HG02571 (cell line): ENCODE results near the gene BMPER.
A peak's percentile ranks its signal among the peaks of the same experiment; 100 is the strongest.

Experiments used
- ATAC-seq: cut with Tn5 transposase; IDR thresholded peaks from one replicate; pipeline ENCODE4 v1.9.1; 2021; ENCODE audit warnings: mild to moderate bottlenecking, moderate library complexity; ENCODE audit not compliant: unreplicated experiment

Gene BMPER

DNA sequence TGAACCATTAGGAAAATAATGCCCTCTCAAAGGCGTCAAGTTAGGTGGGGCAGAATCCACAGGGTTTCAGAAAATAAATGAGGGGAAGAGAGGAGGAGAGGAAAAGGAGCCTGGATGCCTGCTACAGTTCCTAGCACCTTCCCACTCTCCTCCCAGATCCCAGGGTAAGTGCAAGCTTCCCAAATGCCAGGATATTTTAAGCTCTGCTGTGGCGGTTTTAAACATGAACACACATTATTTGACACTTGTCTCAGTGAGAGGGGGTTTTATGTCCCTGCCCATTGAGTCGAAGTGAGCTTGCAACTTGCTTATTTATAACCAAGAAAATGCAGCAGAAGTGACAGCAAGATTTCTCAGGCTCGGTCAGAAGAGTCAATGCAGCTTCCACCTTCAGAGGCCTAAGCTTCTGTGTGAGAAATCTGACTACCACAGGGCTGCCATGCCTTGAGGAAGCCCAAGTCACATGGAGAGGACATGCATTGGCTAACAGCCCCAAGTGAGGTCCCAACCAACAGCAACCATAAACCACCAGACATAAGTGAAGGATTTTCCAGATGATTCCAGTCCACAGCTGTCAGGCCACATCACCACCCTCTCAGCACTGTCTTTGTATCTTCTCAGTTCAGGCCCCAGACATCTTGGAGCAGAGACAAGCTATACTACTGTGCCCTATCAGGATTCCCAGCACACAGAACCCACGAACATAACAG, 17.9 kb upstream of the BMPER start:
- no peak for ATAC-seq

DNA sequence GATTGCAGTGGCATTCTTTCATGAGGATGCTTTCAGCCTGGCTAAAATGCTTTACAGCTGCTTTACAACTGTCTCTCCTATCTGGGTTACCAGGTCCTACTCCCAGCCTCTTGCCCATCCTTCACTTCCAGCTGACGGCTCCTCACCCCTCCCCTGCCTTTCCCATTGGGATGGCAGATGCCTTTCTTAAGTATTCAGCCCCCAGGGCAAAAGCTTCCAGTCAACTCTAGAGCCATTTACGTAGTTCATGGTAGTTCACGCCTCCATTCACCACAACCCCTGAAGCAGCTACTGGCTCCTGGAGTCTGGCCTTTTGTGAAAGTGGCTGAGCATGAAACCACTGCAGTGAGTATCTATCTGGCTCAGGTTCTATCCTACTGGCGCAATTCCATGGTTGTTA, 17.2 kb upstream of the BMPER start:
- ATAC-seq: no peak

DNA sequence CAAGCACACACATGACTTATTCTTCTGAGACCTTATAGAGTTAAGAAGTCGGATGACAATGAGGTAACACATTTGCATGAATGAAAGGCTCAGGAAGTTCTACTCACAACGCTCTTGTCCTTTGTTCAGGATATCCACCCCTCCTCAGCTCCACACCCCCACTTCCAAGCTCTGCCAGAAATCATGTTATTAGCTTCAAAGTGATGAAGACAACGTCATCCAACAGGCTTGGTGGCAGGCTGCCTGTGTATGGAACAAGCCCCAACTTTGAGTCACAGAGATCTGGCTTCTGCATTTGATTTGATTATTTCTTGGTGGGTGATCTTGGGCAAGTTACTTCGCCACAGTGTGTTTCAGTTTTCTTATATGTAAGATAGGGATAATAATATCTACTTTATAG, 12.4 kb upstream of the BMPER start:
- no peak for ATAC-seq

DNA sequence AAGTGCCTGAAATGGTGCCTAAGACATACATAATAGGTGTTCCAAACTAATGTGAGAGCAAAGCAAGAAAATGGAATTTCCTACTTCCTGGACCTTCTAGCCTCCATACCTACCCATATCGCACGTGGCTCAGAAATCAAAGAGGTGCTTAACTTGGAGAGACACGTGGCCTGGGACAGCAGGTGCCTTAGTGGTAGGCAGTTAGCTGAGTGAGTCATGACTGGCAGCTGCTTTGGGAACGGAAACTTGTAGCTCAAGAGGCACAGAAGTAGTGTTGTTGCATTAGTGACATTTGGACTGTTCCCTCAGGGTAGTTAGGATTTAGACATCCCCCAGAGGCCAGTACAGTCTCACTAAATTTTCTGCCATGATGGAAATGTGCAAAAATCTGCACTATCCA, 12.0 kb upstream of the BMPER start:
- ATAC-seq: no peak

DNA sequence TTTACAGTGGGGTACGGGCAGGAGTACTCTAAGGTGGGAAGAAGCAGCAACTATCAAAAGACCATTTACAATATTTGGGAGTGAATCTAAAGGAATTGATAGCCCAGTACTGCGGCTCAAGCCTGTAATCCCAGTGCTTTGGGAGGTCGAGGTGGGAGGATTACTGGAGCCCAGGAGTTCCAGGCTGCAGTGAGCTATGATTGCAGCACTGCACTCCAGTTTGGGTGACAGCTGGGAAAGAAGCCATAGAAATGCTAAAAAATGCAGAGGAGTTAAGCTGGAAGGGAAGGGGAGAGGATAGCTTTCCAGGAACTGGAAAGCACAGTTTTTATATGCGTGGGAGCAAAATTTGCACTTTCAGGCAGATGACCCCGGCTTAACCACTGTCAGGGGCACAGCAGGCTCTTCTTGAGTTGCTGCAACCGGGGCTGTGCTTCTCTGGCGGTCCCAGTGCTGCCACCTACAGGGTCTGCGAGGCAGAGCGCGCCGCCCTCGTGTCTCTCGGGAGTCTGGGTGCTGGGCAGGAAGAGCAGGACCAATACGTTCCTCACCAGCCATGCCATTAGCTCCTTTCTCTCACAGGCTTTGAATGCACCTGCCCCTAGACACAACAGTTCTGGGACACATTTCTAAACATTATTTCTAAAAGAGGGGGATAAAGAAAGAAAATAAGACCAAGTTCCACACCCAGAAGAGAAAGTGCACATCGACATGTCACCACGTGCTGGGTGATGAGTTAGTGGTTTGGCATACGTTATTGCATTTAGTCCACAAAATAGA, 10.1 kb upstream of the BMPER start:
- ATAC-seq: peak; percentile 96

DNA sequence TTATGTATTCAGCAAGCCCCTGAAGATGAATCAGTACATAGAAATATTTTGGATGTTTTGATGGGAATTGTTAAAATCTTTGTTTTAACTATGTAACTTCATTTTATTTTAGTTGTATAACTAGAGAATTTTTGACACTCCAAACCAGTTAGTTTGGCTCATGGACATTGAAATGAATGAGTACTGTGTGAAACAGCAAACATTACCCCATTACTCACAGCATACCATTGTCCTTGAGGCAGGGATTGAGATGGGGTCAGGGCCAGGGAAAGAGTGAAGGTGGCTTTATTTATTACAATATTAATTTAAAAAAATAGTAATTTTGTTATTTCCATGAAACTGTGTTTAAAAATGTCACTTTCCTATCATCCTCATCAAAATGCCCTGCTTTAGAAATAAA, 4.8 kb upstream of the BMPER start:
- no peak for ATAC-seq

DNA sequence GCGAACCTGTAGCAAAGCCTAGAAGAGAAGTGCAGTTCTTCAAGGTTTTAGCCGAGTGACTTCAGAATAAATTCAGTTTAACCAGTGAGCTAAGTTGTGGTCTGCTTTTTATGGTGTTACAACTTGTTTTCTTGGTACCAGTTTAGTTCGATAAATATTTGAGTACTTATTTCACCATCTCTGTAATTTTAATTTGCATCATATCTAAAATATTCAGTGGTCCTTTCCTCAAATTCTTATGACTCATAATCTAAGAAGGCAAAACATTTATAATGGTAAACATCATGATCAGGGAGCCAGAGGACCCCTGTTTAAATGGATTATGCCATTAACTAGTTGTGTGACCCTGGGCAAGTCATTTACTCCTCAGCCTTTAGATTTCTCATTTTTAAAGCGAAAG, 4.1 kb upstream of the BMPER start:
- ATAC-seq: no peak

DNA sequence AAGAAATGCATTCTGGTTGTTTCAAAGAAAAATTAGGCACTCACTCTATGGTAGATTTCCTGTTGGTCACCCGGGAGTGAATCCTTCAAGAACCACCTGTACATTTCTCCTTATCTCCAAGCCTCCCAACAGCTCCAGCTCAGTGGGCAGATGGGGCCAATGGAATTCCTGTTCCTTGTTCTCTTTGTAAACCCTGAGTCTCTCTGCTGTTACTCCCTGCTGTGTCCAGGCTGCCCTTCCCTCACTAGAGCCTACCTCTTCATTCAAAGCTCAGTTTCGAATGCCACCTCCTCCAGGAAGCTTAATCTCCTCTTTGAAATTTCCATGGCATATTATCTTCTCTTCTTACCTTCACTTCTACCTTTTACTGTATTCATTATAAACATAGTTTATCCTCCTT, 3.5 kb upstream of the BMPER start:
- no peak for ATAC-seq

DNA sequence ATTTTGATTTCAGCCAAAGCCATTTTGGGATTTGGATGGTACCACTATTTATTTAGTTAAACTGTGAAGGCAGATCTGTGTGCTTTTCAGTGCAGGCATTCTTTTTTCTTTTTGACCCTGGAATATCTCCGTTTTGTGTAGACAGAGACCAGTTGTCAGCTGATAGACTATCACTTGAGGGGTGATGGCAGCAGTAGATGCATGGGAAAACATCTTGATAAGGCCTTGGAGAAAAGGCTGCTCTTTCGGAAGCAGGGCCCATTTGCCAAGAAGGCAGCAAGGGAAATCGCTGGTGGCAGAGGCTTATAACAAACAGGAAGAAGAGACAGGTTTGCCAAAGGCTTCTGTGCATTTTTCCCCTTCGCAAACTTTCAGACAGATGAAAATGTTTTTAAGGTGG, 2.6 kb upstream of the BMPER start:
- no peak for ATAC-seq

DNA sequence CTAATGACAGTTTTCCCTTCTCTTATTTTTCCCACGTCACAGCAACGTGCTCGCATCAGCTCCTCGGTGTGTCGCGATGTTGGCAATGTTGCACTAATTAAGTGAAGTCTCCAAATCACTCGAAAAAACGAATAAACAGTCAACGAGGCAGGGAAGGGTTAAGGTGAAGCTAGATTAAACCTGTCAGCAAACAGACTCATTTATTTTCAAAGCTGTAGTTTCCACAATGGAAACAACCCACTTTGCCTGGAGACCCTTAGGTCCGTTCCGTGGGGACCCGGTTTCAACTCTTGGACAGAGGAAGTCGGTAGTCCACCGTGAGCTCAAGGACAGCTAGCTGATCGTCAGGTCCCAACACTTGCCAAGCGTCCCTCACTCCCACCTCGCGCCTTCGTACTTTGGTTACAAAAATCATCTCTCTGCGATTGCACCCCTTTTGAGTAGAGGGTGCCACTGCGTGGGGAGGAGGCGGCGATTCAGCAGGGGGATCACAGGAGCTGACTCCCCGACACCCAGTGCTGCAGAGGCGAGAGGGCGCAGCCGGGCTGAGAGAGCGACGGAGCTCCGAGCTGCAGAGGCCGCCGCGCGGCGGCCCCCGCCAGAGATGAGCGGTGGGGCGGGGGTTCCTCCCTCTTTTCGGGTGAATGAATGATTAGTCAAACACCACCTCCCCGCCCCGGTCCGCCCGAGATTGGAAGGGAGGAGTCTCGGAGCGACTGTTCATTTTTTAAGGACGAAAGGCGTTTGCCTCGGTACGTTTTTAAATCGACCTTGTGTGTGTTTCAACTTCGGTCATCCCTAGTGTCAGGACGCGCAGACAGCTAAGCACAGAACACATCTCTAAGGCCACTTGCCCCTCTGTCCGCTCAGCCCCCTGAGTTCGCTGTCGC, 1.3 kb upstream of the BMPER start:
- no peak for ATAC-seq

DNA sequence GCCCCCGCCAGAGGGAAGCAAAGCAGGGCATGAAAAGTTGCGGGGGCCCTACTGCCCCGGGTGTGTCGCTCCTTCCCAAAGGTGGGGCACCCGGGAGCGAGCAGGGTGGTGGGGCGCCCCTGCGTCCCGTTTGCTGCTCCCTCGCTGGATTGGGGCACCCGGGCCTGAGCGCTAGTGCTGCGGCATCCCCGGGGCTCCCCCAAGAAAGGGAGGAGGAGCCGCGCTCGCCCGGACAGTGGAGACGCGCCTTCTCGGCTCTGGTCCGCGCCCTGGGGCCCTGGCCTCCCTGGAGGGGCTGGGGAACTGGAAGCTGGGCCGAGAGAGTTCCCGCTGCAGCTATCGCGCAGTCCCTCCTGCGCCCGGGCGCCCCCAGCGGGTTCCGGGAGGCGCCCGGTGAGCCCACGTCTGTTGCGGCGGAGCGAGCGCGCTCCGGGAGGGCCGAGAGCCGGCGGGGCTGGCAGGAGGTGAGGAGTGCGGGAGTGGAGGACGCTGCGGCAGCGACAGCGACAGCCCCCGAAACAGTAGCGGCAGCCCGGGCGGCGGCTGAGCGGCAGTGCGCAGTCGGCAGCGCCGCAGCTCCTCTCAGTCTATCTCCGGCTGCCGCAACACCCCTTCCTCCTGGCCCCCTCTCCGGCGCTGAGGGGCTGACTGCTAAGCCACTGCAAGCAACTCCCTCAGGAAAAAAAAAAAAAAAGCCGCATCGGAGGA, 504 bp upstream of the BMPER start:
- ATAC-seq: no peak

DNA sequence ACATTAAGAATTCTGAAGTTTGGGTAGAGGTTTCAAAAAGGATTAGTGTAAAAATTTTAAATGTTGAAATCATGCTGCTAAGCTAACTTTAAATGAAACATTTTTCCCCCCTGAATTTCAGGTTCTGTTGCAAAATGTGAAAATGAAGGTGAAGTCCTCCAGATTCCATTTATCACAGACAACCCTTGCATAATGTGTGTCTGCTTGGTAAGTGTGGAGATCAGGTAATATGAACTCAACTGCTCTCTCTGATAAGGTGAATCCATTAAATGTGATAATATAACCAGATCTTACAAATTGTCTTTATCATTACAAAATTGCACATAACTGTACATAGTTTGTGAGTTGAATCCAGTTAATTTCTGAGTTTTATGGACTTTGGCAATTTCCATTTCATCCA, 1.4 kb downstream of the BMPER start:
- ATAC-seq: no peak

DNA sequence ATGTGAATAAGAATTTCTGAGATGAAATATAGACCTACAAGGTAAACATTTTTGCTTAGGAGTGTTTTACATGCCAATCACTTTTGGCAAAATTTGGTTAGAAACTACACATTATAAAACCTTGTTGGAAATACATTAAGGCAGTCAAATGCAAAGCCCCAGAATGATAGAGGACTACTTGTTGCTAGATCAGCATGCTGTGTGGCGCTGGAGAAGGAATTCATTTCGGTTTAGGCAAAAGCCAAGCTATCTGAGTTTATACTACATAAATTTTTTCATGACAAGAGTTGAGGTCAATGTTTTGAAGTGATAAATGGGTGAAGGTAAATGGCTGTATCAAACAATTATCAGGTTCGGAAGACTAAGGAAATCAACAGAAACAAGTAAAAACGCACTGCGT, 2.3 kb downstream of the BMPER start:
- ATAC-seq: no peak

DNA sequence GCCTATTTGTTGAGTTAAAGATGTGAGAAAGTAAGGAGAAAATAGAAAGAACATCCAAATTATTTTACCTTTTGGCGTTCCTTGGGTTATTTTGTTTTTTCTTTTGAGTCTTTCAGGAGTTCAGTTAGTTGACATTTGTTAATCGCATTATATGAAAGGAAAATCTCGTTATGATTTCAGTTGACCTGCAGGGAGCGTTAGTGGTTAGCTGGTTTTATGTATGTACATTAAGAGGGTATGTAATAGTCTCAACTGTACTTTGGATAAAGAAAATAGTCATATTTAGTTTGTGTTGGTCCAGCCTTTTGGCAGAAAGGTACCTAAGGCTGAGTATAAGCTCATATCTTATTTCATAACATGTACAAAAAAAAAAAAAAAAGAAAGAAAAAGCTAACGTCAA, 4.0 kb downstream of the BMPER start:
- no peak for ATAC-seq

DNA sequence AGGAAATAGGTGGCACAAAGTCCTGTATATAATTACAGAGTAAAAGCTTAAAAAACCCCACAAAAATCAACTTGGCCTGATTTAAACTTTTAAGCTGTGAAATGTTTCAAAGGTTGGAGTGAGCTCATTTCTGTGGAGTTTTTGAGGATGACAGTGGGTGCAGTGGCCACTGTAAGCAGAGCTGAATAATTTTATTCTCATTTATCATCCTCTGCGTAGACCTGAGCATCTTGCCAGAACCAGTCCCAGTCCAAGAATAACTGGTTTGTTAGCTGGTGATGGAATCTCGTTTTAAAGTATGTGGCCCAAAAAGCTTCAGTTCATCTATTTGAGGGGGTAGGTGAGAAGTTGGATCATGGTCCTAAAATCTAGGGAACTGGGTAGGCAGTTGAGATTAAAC, 4.4 kb downstream of the BMPER start:
- no peak for ATAC-seq

DNA sequence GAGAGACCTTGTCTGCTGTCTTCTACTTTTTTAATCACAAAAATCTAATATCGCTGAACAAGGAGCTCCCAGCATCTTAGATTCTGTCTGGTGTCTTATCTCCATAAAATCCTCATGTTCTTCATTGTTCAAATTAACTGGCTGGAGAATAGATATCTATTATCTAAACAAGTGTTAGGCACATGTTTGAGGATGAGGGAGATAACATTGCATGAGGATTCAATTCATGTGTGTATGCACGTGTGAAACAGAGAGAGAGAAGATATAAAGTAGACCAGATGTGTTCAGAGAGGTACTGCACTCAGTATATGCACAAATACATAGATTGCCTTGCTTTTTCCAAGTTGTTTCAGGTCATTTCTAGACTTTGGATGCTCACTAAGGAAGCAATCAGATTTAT, 5.4 kb downstream of the BMPER start:
- no peak for ATAC-seq

DNA sequence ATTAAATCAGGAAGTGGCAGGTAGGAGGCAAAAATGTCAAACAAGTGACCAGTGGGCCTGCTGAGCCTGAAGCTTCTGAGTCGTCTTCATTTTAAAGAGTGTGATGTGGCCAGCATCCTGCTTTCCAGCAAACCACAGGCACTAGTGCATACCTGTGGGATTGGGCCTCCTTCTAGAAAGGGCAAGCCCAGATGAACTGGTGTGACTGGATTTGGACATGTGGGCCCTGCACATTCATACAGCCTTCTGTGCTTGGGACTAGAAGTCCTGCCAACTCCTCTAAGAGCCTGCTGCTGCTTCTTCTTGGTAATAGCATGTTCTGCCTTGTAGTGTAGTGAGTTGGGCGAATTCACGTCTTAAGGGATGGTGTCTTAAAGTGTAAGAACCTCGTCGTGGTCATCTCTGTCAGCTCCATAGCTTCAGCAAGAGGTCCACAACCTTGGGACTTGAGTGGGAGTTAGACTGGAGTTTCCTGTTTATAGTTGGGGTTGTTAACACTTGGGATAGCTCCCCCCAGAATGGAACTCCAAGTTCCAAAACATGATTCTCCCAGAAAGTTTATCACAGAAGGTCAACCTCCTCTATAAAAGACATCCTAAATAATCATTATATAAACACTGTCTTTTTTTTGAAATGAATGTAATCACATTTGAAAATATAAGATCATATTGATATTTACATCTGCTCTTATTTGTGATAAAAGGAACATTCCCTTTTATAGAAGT, 11.2 kb downstream of the BMPER start:
- ATAC-seq: no peak

DNA sequence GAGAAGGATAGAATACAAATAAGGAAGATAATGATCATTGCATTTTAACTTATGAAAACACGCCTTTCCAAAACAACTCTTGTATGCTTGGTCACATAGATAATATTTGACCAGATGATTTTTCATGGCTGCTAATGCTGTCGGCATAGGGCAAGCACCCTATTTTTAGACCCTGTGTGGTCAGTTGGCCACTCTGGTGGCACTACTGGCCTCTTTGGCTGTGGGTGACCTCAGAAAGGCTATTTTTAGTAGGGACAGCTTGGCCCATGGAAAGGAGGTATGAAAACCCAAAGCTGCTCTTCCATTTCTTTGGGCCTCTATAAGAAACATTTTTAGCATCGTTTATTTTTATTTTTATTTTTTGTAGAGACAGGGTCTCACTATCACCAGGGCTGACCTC, 12.3 kb downstream of the BMPER start:
- ATAC-seq: no peak

DNA sequence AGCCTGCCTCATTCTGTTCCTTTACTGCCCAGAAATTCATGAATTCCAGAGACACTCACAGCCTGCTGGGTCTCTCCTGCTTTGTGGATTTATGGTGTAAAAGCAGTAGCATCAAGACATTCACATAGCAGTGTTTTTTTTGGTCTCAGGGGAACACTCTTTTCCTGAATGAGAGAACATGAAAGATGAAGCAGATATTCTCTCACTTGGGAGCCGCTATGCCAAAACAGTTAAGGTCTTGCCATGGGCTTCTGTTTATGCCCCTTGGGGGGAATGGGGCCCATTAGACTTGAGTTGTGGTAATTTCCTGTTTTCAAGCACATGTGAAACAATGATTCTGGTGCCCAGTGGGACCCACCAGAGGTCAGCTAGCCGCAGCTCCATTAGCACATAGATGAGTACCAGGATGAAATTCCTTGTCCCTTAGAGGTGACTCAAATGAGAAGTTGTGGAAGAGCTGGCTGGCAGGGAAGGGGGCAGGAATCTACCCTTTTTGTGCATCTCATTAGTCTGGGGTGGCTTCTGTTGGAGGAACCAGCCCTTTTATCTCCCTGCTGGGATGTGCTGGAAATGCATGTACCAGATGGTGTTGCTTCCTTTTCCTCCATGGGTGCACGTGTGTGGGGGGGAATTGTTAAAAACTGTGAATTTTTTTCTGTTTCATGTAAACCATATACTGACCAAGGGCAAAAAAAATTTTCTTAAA, 13.3 kb downstream of the BMPER start:
- ATAC-seq: no peak

DNA sequence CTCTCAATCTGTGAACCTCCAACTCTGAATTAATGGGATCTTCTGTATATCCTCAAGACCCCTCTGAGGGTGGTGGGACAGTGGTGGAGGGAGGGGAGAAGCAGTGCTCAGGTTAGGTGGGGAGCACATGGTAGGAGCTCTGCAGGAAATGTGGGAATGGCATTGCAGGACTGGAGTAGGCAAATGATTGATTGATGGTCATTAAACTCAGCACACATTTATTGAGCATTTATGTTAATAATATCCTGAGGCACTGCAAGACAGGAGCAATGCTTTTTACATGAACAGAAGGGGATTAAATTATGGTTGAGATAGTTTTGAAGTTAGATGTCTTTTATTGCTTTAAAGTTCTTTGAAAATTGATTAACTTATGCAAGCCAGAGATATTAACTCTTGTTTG, 14.1 kb downstream of the BMPER start:
- no peak for ATAC-seq
